Measurements from ENCODE around the gene DZANK1. TPM values are rescaled to one million over a fixed set of nuclear protein-coding genes. Genes with fewer than 3 reads are reported as not detected.

DZANK1 gene
- total RNA-seq, 1 donor from 2014 or later, result 7.5 TPM

DNA sequence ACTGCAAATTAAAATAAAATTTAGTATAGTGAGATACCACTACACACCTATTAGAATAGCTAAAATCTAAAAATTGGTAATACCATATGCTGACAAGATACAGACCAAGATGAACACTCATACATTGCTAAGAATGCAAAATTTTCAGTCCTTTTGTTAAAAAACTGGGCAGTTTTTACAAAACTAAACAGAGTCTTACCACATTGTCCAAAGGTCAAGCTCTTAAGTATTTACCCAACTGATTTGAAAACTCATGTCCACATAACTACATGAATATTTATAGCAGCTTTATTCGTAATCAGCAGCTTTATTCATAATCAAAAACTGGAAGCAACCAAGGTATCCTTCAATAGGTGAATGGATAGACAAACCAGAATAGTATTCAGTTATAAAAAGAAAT lies 10.4 kb upstream of the DZANK1 start:
- no peak for DNase-seq (ENCODE audit: low read depth, low spot score)
- Mint-ChIP-seq H3K27me3 (ENCODE audit: low read depth) (no peaks in the 10 kb centered on the region), H3K4me1 (no peaks in the 10 kb centered on the region), H3K36me3 (ENCODE audit: low read depth) (peaks cover 3% of the 10 kb centered on the region), H3K27ac (ENCODE audit: unreplicated experiment) (no peak overlapping the region), H3K9me3 (no peaks in the 10 kb centered on the region), H3K4me3 (no peak overlapping the region)
- TF ChIP-seq, protein P1, sequence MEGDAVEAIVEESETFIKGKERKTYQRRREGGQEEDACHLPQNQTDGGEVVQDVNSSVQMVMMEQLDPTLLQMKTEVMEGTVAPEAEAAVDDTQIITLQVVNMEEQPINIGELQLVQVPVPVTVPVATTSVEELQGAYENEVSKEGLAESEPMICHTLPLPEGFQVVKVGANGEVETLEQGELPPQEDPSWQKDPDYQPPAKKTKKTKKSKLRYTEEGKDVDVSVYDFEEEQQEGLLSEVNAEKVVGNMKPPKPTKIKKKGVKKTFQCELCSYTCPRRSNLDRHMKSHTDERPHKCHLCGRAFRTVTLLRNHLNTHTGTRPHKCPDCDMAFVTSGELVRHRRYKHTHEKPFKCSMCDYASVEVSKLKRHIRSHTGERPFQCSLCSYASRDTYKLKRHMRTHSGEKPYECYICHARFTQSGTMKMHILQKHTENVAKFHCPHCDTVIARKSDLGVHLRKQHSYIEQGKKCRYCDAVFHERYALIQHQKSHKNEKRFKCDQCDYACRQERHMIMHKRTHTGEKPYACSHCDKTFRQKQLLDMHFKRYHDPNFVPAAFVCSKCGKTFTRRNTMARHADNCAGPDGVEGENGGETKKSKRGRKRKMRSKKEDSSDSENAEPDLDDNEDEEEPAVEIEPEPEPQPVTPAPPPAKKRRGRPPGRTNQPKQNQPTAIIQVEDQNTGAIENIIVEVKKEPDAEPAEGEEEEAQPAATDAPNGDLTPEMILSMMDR (conservative IDR thresholded peaks at IDR 0.05), result no peak

DNA sequence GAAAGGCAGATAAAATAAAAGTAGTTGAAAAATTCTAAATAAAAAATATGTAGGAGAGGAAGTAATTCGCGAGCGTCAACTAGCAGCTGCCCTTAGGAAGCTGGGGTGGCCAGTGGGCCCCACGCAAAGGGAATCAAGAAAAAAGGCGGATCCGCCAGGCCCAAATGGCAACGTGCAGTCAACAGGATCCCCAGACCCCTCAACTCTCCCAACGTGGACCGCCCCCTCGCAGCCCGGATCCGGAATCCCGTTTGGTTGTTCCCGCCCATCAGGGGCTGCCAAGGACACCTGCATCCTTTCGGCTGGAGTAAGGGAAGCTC lies 296 bp downstream of the DZANK1 start:
- peaks cover 29% of the 10 kb centered on the region for H3K4me1 Mint-ChIP-seq
- TF ChIP-seq, protein P1 (conservative IDR thresholded peaks at IDR 0.05), result no peak
- no peak for DNase-seq (ENCODE audit: low read depth, low spot score)
- H3K27ac Mint-ChIP-seq (ENCODE audit: unreplicated experiment), result no peak overlapping the region
- H3K4me3 Mint-ChIP-seq, result peak overlapping the region; percentile 93
- no peaks in the 10 kb centered on the region for H3K36me3 Mint-ChIP-seq (ENCODE audit: low read depth)
- no peaks in the 10 kb centered on the region for H3K9me3 Mint-ChIP-seq
- no peaks in the 10 kb centered on the region for H3K27me3 Mint-ChIP-seq (ENCODE audit: low read depth)

DNA sequence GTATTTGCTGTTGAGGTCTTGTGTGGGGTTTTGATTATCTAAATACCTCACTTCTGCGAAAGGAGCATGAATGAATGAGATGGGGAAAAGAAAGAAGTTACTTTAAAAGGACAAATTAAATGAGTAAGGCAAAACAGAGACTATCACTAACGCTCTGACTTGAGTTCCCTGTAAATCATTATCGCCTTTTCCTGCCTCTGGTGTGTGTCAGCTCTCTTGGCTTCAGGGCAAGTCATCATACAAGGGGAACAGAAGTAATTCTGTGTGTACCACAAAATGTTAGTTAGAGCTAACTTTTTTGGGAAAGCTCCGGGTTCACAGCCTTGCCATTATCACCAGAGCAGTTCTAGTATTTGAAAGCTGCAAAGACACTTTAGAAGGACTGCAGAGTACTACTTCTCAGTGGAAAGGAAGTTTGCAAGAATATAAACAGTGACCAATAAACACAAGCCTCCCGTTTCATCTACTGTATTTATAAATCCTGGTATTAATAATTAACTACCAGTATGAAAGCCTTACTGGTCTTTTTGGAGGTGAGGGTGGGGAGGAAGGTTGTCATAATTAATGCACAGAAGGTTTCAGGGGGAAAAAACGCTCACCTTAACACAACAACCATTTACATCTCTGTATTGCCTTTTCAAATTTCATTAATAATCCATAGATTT lies 1.2 kb downstream of the DZANK1 start:
- TF ChIP-seq, protein P1 (conservative IDR thresholded peaks at IDR 0.05), result no peak
- DNase-seq (ENCODE audit: low read depth, low spot score), result no peak
- Mint-ChIP-seq H3K4me3 (peak overlapping the region; percentile 93), H3K9me3 (no peaks in the 10 kb centered on the region), H3K27ac (ENCODE audit: unreplicated experiment) (no peak overlapping the region), H3K36me3 (ENCODE audit: low read depth) (no peaks in the 10 kb centered on the region), H3K4me1 (peaks cover 29% of the 10 kb centered on the region), H3K27me3 (ENCODE audit: low read depth) (no peaks in the 10 kb centered on the region)

DNA sequence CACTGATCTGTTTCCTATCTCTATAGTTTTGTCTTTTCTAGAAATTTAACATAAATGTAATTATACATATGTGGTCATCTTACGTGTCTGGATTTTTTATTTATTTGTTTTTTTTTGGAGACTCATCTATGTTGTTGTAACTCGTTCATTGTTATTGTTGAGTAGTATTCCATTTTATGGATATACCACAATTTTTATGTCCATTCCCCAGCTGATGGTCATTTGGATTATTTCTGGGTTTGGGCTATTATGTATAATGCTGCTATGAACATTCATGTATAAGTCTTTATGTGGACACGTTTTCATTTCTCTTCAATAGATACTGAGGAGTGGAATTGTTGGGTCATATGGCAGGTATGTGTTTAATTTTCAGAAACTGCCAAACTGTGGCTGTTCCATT lies 10.2 kb downstream of the DZANK1 start:
- Mint-ChIP-seq H3K4me3 (no peak overlapping the region), H3K27me3 (ENCODE audit: low read depth) (no peaks in the 10 kb centered on the region), H3K4me1 (no peaks in the 10 kb centered on the region), H3K9me3 (peaks cover 2% of the 10 kb centered on the region), H3K36me3 (ENCODE audit: low read depth) (peaks cover 19% of the 10 kb centered on the region), H3K27ac (ENCODE audit: unreplicated experiment) (no peak overlapping the region)
- no peak for DNase-seq (ENCODE audit: low read depth, low spot score)
- TF ChIP-seq, protein P1 (conservative IDR thresholded peaks at IDR 0.05), result no peak

DNA sequence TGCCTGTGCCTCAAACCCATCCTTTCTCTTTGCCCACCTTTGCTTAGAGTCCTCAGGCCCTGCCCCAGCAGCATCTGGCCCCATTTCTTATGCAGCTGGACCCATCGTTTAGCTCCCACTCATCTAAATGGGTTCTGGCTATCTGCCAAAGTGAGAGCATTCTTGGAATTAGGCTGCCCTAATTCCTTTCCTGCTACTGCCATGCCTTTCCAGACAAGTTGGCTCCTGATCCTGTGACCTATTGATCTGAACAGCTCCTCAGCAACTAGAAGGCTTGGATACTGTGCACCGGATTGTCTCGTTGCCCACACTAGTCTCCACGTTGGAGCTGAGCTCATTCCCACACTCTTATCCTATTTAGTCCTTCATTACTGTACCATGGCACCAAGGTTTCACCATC lies 22.9 kb downstream of the DZANK1 start:
- no peaks in the 10 kb centered on the region for H3K9me3 Mint-ChIP-seq
- H3K4me3 Mint-ChIP-seq, result no peak overlapping the region
- H3K4me1 Mint-ChIP-seq, result no peaks in the 10 kb centered on the region
- H3K27ac Mint-ChIP-seq (ENCODE audit: unreplicated experiment), result no peak overlapping the region
- H3K36me3 Mint-ChIP-seq (ENCODE audit: low read depth), result peaks cover 4% of the 10 kb centered on the region
- no peaks in the 10 kb centered on the region for H3K27me3 Mint-ChIP-seq (ENCODE audit: low read depth)
- TF ChIP-seq, protein P1 (conservative IDR thresholded peaks at IDR 0.05), result no peak
- DNase-seq (ENCODE audit: low read depth, low spot score), result no peak

All from neural crest cell (in vitro differentiated cells).